Colonic mucosa (tissue), 2 donors: ENCODE measurements around the gene TBR1. TPM values are rescaled to one million over a fixed set of nuclear protein-coding genes. Genes with fewer than 3 reads are reported as not detected.

ENCODE experiments used
- total RNA-seq, 2 donors: library from RNA; stranded (reverse); fragmentation: NEBNext Ultra II Directional in 1 of 2; extraction: Animal tissue kit (Norgen Biotek cat#: 25700) in 1 of 2; gene quantifications; one replicate each; pipeline ENCODE4 v1.2.1, GENCODE V29; 2021
- donor health status: DM: no; HTN: no; CAD: no.
- donor health status: DM: no; HTN: no; CAD: no.

The TBR1 gene
- total RNA-seq, 2 donors from 2014 or later, result not detected

Other genes starting within 250 kb of the TBR1 start
- 10 to 100 TPM; 35.6 to 58.6 TPM for gene PSMD14, start 107.9 kb upstream of the TBR1 start, total RNA-seq
- gene SLC4A10, start 208.1 kb downstream of the TBR1 start, total RNA-seq, result 1 to 10 TPM; 2.5 to 5.8 TPM